CD8-positive, alpha-beta memory T cell (primary cell): ENCODE data around the gene MRPL48. TPM values are rescaled to one million over a fixed set of nuclear protein-coding genes. Genes with fewer than 3 reads are reported as not detected.

Source experiments
- CTCF ChIA-PET: fragments of 350-600 bp; sonication (Branson Sonifier 250); formaldehyde crosslinking; loops from one replicate; lab custom pipeline; 2021; ENCODE audit warnings: antibody characterized with exemption; lab: Charles Lee
- POLR2A ChIA-PET: fragments of 350-600 bp; sonication (Branson Sonifier 250); formaldehyde crosslinking; loops from one replicate; lab custom pipeline; 2021; ENCODE audit warnings: antibody characterized with exemption; lab: Charles Lee
- DNase-seq, 5 donors: peaks; one replicate each; pipeline versions ENCODE4 v3.0.0 to v3.0.0-alpha.2; 2020 to 2022; ENCODE audit warnings: mixed read lengths in 1 of 5
- H3K27ac ChIP-seq: one replicate; pipeline ENCODE4 v1.7.0; 2013; ENCODE audit warnings: low read depth, mild to moderate bottlenecking, low read length, moderate library complexity
- H3K27me3 ChIP-seq: 2 replicates; pipeline ENCODE4 v1.7.0; 2013; ENCODE audit warnings: low read length, mild to moderate bottlenecking; ENCODE audit not compliant: insufficient read depth, poor library complexity, severe bottlenecking
- H3K36me3 ChIP-seq: 2 replicates; pipeline ENCODE4 v1.7.0; 2013; ENCODE audit warnings: mild to moderate bottlenecking, low read length, moderate library complexity; ENCODE audit not compliant: insufficient read depth
- H3K4me1 ChIP-seq: 2 replicates; pipeline ENCODE4 v1.7.0; 2013; ENCODE audit warnings: mild to moderate bottlenecking, low read length, moderate library complexity; ENCODE audit not compliant: insufficient read depth
- H3K4me3 ChIP-seq: 2 replicates; pipeline ENCODE4 v1.7.0; 2013; ENCODE audit warnings: mild to moderate bottlenecking, low read length
- H3K9me3 ChIP-seq: 2 replicates; pipeline ENCODE4 v1.7.0; 2013; ENCODE audit warnings: mild to moderate bottlenecking, low read length
- H3K27ac Mint-ChIP-seq, 8 donors: one replicate each; pipeline ENCODE4 v1.8.0; 2020 to 2021; ENCODE audit warnings: mixed read lengths in 8 of 8, mild to moderate bottlenecking in 6 of 8, inconsistent platforms in 3 of 8, moderate library complexity in 3 of 8
- H3K27me3 Mint-ChIP-seq, 2 donors: one replicate each; pipeline ENCODE4 v1.8.0; 2020 to 2021; ENCODE audit warnings: mixed read lengths in 2 of 2, mild to moderate bottlenecking in 1 of 2, moderate library complexity in 1 of 2
- H3K36me3 Mint-ChIP-seq, 3 donors: one replicate each; pipeline ENCODE4 v1.8.0; 2020 to 2021; ENCODE audit warnings: mixed read lengths in 3 of 3, inconsistent platforms in 1 of 3, mild to moderate bottlenecking in 1 of 3
- H3K4me1 Mint-ChIP-seq, 3 donors: one replicate each; pipeline ENCODE4 v1.8.0; 2020 to 2021; ENCODE audit warnings: mixed read lengths in 3 of 3, inconsistent platforms in 1 of 3, mild to moderate bottlenecking in 1 of 3
- H3K4me3 Mint-ChIP-seq, 7 donors: one replicate each; pipeline ENCODE4 v1.8.0; 2020 to 2021; ENCODE audit warnings: mixed read lengths in 7 of 7, mild to moderate bottlenecking in 6 of 7, moderate library complexity in 4 of 7, inconsistent platforms in 2 of 7
- H3K9me3 Mint-ChIP-seq, 5 donors: one replicate each; pipeline ENCODE4 v1.8.0; 2020 to 2022; ENCODE audit warnings: mixed read lengths in 5 of 5, mild to moderate bottlenecking in 3 of 5, moderate library complexity in 2 of 5, inconsistent platforms in 1 of 5
- polyA plus RNA-seq: library from polyadenylated mRNA; unstranded; fragments of 300-500 nt; fragmentation: Illumina TruSeq; gene quantifications from one replicate; pipeline ENCODE4 v1.2.3, GENCODE V29; 2021
- total RNA-seq, 2 experiments: library from RNA; stranded (reverse); gene quantifications; one replicate each; pipeline ENCODE4 v1.2.3, GENCODE V29; 2021

Gene MRPL48
- total and polyA plus RNA-seq, 3 experiments from 2014 or later, result 56.8 to 66.7 (median 63.1) TPM

DNA sequence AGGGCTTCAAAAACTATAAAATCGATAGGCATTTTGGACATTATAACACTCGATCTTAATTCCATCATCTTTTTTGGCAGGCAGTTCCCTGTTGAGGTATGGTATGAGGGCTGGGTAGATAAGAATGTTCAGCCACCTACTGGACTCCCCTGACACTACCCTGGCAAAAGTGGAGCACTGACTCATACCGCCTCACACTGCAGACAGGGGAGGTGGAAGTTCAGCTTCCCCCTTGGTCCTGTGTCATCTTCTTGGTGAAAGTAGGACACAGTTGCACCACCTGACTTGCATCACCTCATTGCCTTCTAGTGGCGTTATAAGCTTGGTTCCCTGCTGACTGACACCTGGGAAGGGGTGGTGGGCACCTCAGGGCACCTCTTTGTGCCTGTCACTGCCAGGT, 119.5 kb downstream of the MRPL48 start:
- CTCF ChIA-PET, result interaction anchor here (0.8 kb wide), 1 partner anchor 246 kb away, joined by 3 read pairs; no protein-coding TSS in a partner anchor

GRCh38 chr11:73912026-73912425, 124.4 kb downstream of the MRPL48 start:
- POLR2A ChIA-PET, result no interaction called here
- Mint-ChIP-seq H3K9me3 (no peaks in the 10 kb centered on the region), H3K4me3 (no peak overlapping the region), H3K4me1 (peaks cover 0 to 2% (median 0%) of the 10 kb centered on the region in 3 donors), H3K27me3 (no peaks in the 10 kb centered on the region), H3K36me3 (peaks cover 9 to 81% (median 24%) of the 10 kb centered on the region in 3 donors), H3K27ac (peak overlapping the region in 1 of 8 donors; percentile 2)
- no peak overlapping the region for H3K4me3 ChIP-seq
- no peak for DNase-seq
- CTCF ChIA-PET, result no interaction called here
- no peaks in the 10 kb centered on the region for H3K27me3 ChIP-seq
- H3K36me3 ChIP-seq, result peaks cover 31% of the 10 kb centered on the region
- H3K4me1 ChIP-seq, result no peaks in the 10 kb centered on the region
- no peaks in the 10 kb centered on the region for H3K9me3 ChIP-seq
- H3K27ac ChIP-seq, result no peak overlapping the region

More for the DNA sequence above, 119.5 kb downstream of the MRPL48 start:
- Histone ChIP-seq H3K9me3 (no peaks in the 10 kb centered on the region), H3K4me3 (no peak overlapping the region), H3K4me1 (no peaks in the 10 kb centered on the region), H3K36me3 (peaks cover 12% of the 10 kb centered on the region), H3K27me3 (no peaks in the 10 kb centered on the region), H3K27ac (no peak overlapping the region)
- peaks cover 6 to 67% (median 12%) of the 10 kb centered on the region in 3 donors for H3K36me3 Mint-ChIP-seq
- H3K4me3 Mint-ChIP-seq, result no peak overlapping the region
- H3K4me1 Mint-ChIP-seq, result peaks cover 0 to 2% (median 0%) of the 10 kb centered on the region in 3 donors
- no peaks in the 10 kb centered on the region for H3K9me3 Mint-ChIP-seq
- POLR2A ChIA-PET, result no interaction called here
- peak in 3 of 5 donors; percentile 2 to 14 (median 10) for DNase-seq
- H3K27me3 Mint-ChIP-seq, result no peaks in the 10 kb centered on the region
- H3K27ac Mint-ChIP-seq, result peak overlapping the region in 4 of 8 donors; percentile 6 to 81 (median 60)

GRCh38 chr11:73913472-73913871, 125.8 kb downstream of the MRPL48 start:
- Mint-ChIP-seq H3K4me3 (no peak overlapping the region), H3K36me3 (peaks cover 9 to 84% (median 24%) of the 10 kb centered on the region in 3 donors), H3K9me3 (no peaks in the 10 kb centered on the region), H3K27me3 (no peaks in the 10 kb centered on the region), H3K4me1 (no peaks in the 10 kb centered on the region), H3K27ac (peak overlapping the region in 1 of 8 donors; percentile 11)
- no peak for DNase-seq
- Histone ChIP-seq H3K9me3 (no peaks in the 10 kb centered on the region), H3K27me3 (no peaks in the 10 kb centered on the region), H3K36me3 (peaks cover 36% of the 10 kb centered on the region), H3K27ac (no peak overlapping the region), H3K4me3 (no peak overlapping the region), H3K4me1 (no peaks in the 10 kb centered on the region)
- ChIA-PET CTCF (no interaction called here), POLR2A (no interaction called here)

GRCh38 chr11:73914284-73914683, 126.6 kb downstream of the MRPL48 start:
- H3K27me3 Mint-ChIP-seq, result no peaks in the 10 kb centered on the region
- CTCF ChIA-PET, result no interaction called here
- no peaks in the 10 kb centered on the region for H3K9me3 ChIP-seq
- H3K27ac Mint-ChIP-seq, result no peak overlapping the region
- POLR2A ChIA-PET, result no interaction called here
- no peaks in the 10 kb centered on the region for H3K27me3 ChIP-seq
- no peaks in the 10 kb centered on the region for H3K4me1 Mint-ChIP-seq
- no peaks in the 10 kb centered on the region for H3K4me1 ChIP-seq
- H3K36me3 Mint-ChIP-seq, result peaks cover 10 to 88% (median 31%) of the 10 kb centered on the region in 3 donors
- peak overlapping the region in 1 of 7 donors; percentile 32 for H3K4me3 Mint-ChIP-seq
- no peak overlapping the region for H3K27ac ChIP-seq
- no peak overlapping the region for H3K4me3 ChIP-seq
- no peaks in the 10 kb centered on the region for H3K9me3 Mint-ChIP-seq
- no peak for DNase-seq
- H3K36me3 ChIP-seq, result peaks cover 42% of the 10 kb centered on the region

Other genes starting within 250 kb of the MRPL48 start
- gene FAM168A, start 189.8 kb upstream of the MRPL48 start, total RNA-seq, result 10 to 100 TPM; 11.7 to 13.1 TPM
- 2.5 TPM for gene FAM168A, start 189.8 kb upstream of the MRPL48 start, polyA plus RNA-seq
- gene PLEKHB1, start 141.3 kb upstream of the MRPL48 start, total RNA-seq, result 10 to 100 TPM in 1 of 2 experiments, 1 to 10 TPM in 1; 9.1 to 10.3 TPM
- gene PLEKHB1, start 141.3 kb upstream of the MRPL48 start, polyA plus RNA-seq, result 70.1 TPM
- 10 to 100 TPM; 66.9 to 69.9 TPM for gene RAB6A, start 26.8 kb upstream of the MRPL48 start, total RNA-seq
- gene RAB6A, start 26.8 kb upstream of the MRPL48 start, polyA plus RNA-seq, result 125 TPM
- gene COA4, start 89.0 kb downstream of the MRPL48 start, total RNA-seq, result 100 to 1,000 TPM; 106 TPM
- gene COA4, start 89.0 kb downstream of the MRPL48 start, polyA plus RNA-seq, result 59.8 TPM
- gene PAAF1, start 89.1 kb downstream of the MRPL48 start, total RNA-seq, result 10 to 100 TPM; 27.1 to 29.5 TPM
- 18.9 TPM for gene PAAF1, start 89.1 kb downstream of the MRPL48 start, polyA plus RNA-seq
- gene DNAJB13, start 163.2 kb downstream of the MRPL48 start, total RNA-seq, result under 1 TPM; 0.31 to 0.44 TPM
- gene DNAJB13, start 163.2 kb downstream of the MRPL48 start, polyA plus RNA-seq, result not detected
- gene UCP2, start 195.0 kb downstream of the MRPL48 start, total RNA-seq, result 100 to 1,000 TPM; 279 to 295 TPM
- gene UCP2, start 195.0 kb downstream of the MRPL48 start, polyA plus RNA-seq, result 962 TPM
- gene UCP3, start 221.2 kb downstream of the MRPL48 start, total RNA-seq, result 1 to 10 TPM; 2.8 to 2.9 TPM
- 0.36 TPM for gene UCP3, start 221.2 kb downstream of the MRPL48 start, polyA plus RNA-seq